Measurements from ENCODE around the gene GRIN3B. TPM values are rescaled to one million over a fixed set of nuclear protein-coding genes. Genes with fewer than 3 reads are reported as not detected.

GRIN3B gene
- total RNA-seq, 2 donors from 2014 or later, result 0.14 TPM; not detected in 1

GRCh38 chr19:1007399-1008251, 7.4 kb downstream of the GRIN3B start:
- H3K27me3 ChIP-seq (replicated peaks; ENCODE audit: insufficient read depth), result no peaks in the 10 kb centered on the region
- H3K4me3 ChIP-seq, result no peak overlapping the region
- no peak for DNase-seq (ENCODE audit: low spot score)
- no peaks in the 10 kb centered on the region for H3K9me3 ChIP-seq
- H3K4me1 ChIP-seq (ENCODE audit: control insufficient read depth in 1 of 2, low read depth in 2 of 2), result no peaks in the 10 kb centered on the region
- peaks cover 28% of the 10 kb centered on the region for H3K36me3 ChIP-seq
- TF ChIP-seq CTCF (IDR thresholded peaks at IDR 0.05), result no peak
- H3K27ac ChIP-seq, result no peak overlapping the region
- ATAC-seq (ENCODE audit: insufficient number of reproducible peaks, low FRiP score, low read depth), result no peak

GRCh38 chr19:1008268-1009040, 8.2 kb downstream of the GRIN3B start:
- TF ChIP-seq CTCF (IDR thresholded peaks at IDR 0.05), result no peak
- H3K27ac ChIP-seq, result no peak overlapping the region
- H3K9me3 ChIP-seq, result no peaks in the 10 kb centered on the region
- H3K4me3 ChIP-seq, result no peak overlapping the region
- no peaks in the 10 kb centered on the region for H3K27me3 ChIP-seq (replicated peaks; ENCODE audit: insufficient read depth)
- DNase-seq (ENCODE audit: low spot score) (no peak), ATAC-seq (ENCODE audit: insufficient number of reproducible peaks, low FRiP score, low read depth) (no peak)
- peaks cover 34% of the 10 kb centered on the region for H3K36me3 ChIP-seq
- no peaks in the 10 kb centered on the region for H3K4me1 ChIP-seq (ENCODE audit: control insufficient read depth in 1 of 2, low read depth in 2 of 2)

GRCh38 chr19:1009041-1009980, 9.1 kb downstream of the GRIN3B start:
- no peaks in the 10 kb centered on the region for H3K4me1 ChIP-seq (ENCODE audit: control insufficient read depth in 1 of 2, low read depth in 2 of 2)
- no peak overlapping the region for H3K27ac ChIP-seq
- no peaks in the 10 kb centered on the region for H3K27me3 ChIP-seq (replicated peaks; ENCODE audit: insufficient read depth)
- TF ChIP-seq CTCF (IDR thresholded peaks at IDR 0.05), result no peak
- H3K36me3 ChIP-seq, result peaks cover 42% of the 10 kb centered on the region
- H3K9me3 ChIP-seq, result no peaks in the 10 kb centered on the region
- ATAC-seq (ENCODE audit: insufficient number of reproducible peaks, low FRiP score, low read depth), result no peak
- DNase-seq (ENCODE audit: low spot score), result no peak
- H3K4me3 ChIP-seq, result no peak overlapping the region

- Histone ChIP-seq H3K27me3 (replicated peaks; ENCODE audit: insufficient read depth) (no peaks in the 10 kb centered on the region), H3K36me3 (peaks cover 45% of the 10 kb centered on the region), H3K27ac (no peak overlapping the region), H3K4me1 (ENCODE audit: control insufficient read depth in 1 of 2, low read depth in 2 of 2) (no peaks in the 10 kb centered on the region), H3K9me3 (no peaks in the 10 kb centered on the region), H3K4me3 (no peak overlapping the region)
- no peak for TF ChIP-seq CTCF (IDR thresholded peaks at IDR 0.05)
- no peak for ATAC-seq (ENCODE audit: insufficient number of reproducible peaks, low FRiP score, low read depth)
- DNase-seq (ENCODE audit: low spot score), result no peak
These were observed 9.8 kb downstream of the GRIN3B start for GRCh38 chr19:1009981-1010538.
